ENCODE data around the gene PLEKHA7. TPM values are rescaled to one million over a fixed set of nuclear protein-coding genes. Genes with fewer than 3 reads are reported as not detected.

PLEKHA7 gene
- total RNA-seq, 6 donors from 2014 or later: 27.5 to 87.0 (median 48.6) TPM

DNA sequence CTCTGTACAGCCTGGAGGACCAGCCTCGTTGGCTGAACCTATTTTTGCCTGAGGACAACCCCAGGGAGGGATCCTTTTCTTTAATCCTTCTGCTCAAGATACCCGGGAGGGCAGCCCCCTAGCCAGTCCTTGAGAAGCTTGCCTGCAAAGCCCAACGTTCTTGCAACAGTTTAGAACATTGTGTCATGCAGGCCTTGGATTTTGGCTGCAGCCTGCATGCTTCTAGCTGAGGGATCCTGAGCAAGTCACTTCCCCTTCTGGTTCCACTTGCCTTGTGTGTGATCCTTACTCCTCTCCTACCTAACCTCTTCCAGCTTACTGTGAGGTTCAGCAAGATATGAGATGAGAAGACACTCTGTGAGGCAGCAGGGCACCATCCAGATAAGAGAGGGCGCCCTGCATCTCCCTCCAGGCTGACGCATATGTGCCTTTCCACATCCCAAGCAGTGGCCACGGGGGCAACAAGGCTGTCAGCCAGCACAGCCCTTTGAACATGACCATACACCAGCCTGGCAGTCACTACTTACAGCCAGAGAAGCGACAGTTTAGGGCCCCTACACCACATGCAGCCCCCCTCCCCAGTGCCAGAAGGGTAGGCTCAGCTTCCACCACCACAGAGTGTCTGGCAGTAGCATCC lies 199.7 kb downstream of the PLEKHA7 start:
- peaks cover 0 to 17% (median 2%) of the 10 kb centered on the region in 4 donors for H3K36me3 ChIP-seq
- H3K4me1 ChIP-seq: peaks cover 0 to 25% (median 14%) of the 10 kb centered on the region in 4 donors
- DNase-seq: peak in 1 of 2 donors; percentile 41
- TF ChIP-seq POLR2AphosphoS5 (IDR thresholded peaks at IDR 0.05) (peak in 1 of 2 donors; percentile 35), POLR2A (IDR thresholded peaks at IDR 0.05) (no peak)
- no peaks in the 10 kb centered on the region for H3K27me3 ChIP-seq
- no peak overlapping the region for H3K4me3 ChIP-seq
- no peaks in the 10 kb centered on the region for H3K9me3 ChIP-seq
- 67 to 75% methylated on average over 7 of the region's 7 CpGs for WGBS, 2 donors
- peak; percentile 3 to 43 for ATAC-seq (ENCODE audit: low FRiP score in 2 of 2)
- peak overlapping the region; percentile 45 to 78 (median 68) for H3K27ac ChIP-seq

DNA sequence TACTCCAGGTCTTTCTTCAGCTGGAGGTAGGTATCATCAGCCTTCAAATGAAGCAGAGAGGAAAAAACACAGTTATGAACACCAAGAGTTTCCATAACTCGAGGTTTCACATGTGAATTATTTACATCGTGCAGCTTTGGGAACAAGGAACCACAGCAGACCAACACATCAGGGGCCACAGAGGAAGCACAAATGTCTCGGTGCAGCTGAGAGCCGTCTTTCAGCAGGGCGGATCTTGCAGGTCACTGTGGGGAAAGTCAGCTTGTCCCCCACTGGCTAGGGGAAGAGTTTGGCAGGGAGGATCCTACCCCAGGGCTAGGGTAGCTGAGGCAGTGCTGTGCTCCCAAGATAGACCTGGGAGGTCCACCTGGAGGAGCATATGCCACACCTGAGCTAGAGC lies 201.1 kb downstream of the PLEKHA7 start:
- H3K36me3 ChIP-seq: peaks cover 0 to 17% (median 2%) of the 10 kb centered on the region in 4 donors
- no peaks in the 10 kb centered on the region for H3K27me3 ChIP-seq
- no peak for ATAC-seq (ENCODE audit: low FRiP score in 2 of 2)
- no peak overlapping the region for H3K4me3 ChIP-seq
- peak in 1 of 4 donors; percentile 12 for TF ChIP-seq POLR2A (IDR thresholded peaks at IDR 0.05)
- no peak for TF ChIP-seq POLR2AphosphoS5 (IDR thresholded peaks at IDR 0.05)
- TF ChIP-seq EP300 (IDR thresholded peaks at IDR 0.05): no peak
- H3K27ac ChIP-seq: no peak overlapping the region
- WGBS, 2 donors: 54 to 80% methylated on average over 5 of the region's 5 CpGs
- no peaks in the 10 kb centered on the region for H3K9me3 ChIP-seq
- no peak for DNase-seq
- H3K4me1 ChIP-seq: peaks cover 0 to 25% (median 14%) of the 10 kb centered on the region in 4 donors

DNA sequence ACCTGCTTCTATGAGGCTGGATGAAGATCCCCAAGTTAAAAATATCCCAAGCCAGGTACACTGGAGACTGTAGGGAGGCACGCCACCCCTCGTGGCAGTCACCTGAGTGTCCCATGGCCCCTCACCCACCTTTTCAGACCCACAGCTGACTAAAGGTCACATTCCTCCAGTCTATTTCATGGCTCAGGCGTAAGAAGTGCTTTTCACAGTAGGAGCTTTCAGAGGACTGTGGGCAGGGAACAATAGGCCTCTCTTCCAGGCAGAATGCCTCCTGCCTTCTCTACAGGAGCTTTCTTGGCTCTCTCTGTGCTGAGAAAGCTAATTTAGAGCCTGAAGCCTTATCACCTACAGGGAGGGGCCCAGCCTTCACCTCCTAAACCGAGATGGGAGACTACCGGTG lies 201.9 kb downstream of the PLEKHA7 start:
- WGBS, 2 donors: 75 to 79% methylated on average over 5 of the region's 5 CpGs
- no peak overlapping the region for H3K27ac ChIP-seq
- H3K27me3 ChIP-seq: no peaks in the 10 kb centered on the region
- TF ChIP-seq POLR2A (IDR thresholded peaks at IDR 0.05): no peak
- no peak for TF ChIP-seq EP300 (IDR thresholded peaks at IDR 0.05)
- TF ChIP-seq, protein P1, sequence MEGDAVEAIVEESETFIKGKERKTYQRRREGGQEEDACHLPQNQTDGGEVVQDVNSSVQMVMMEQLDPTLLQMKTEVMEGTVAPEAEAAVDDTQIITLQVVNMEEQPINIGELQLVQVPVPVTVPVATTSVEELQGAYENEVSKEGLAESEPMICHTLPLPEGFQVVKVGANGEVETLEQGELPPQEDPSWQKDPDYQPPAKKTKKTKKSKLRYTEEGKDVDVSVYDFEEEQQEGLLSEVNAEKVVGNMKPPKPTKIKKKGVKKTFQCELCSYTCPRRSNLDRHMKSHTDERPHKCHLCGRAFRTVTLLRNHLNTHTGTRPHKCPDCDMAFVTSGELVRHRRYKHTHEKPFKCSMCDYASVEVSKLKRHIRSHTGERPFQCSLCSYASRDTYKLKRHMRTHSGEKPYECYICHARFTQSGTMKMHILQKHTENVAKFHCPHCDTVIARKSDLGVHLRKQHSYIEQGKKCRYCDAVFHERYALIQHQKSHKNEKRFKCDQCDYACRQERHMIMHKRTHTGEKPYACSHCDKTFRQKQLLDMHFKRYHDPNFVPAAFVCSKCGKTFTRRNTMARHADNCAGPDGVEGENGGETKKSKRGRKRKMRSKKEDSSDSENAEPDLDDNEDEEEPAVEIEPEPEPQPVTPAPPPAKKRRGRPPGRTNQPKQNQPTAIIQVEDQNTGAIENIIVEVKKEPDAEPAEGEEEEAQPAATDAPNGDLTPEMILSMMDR (IDR thresholded peaks at IDR 0.05): no peak
- no peak for TF ChIP-seq POLR2AphosphoS5 (IDR thresholded peaks at IDR 0.05)
- H3K9me3 ChIP-seq: no peaks in the 10 kb centered on the region
- no peak for ATAC-seq (ENCODE audit: low FRiP score in 2 of 2)
- H3K4me1 ChIP-seq: peaks cover 0 to 32% (median 14%) of the 10 kb centered on the region in 4 donors
- H3K4me3 ChIP-seq: no peak overlapping the region
- peaks cover 0 to 17% (median 2%) of the 10 kb centered on the region in 4 donors for H3K36me3 ChIP-seq
- no peak for DNase-seq

DNA sequence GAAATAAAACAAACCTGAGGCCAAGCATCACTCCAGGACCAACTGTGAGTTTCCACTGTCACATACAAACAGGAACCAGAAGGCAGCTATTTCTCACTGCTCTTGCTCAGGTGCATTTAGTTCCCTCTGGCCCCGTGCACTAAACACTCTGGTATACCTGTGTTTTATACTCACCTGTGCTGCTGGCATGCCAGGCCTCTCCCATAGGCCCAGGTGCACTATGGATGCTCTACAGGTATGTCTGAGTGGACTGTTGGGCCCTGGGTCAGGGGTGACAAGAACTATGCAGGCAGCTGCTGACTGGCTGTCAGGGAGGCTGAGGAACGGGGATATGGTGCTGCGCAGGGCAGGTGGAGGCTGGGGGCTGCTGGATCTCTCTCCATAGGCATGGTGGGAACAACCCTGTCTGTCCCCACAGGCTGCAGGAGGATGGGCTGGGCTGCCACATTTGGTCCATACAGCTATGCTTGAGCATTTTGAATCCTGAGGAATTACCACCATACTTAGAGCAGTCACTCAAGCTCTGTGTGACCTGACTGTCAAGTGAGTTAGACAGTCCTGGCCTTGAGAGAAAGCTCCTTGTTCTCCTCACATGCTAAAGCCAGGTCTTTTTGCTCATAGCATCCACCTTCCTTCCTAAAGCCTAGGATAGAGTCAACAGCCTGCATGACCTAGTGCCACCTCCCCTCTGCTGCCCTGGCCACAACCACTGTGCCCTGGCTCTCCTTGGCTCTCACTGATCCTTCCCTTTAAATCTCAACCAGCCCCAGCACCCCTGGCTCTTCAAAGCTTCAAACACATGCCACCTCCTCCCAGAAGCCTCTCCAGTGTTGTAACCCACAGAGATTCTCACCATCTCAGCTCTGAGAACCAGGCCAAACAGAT lies 202.8 kb downstream of the PLEKHA7 start:
- WGBS, 2 donors: 86 to 96% methylated on average over 3 of the region's 3 CpGs
- Histone ChIP-seq H3K9me3 (no peaks in the 10 kb centered on the region), H3K4me1 (peaks cover 7 to 40% (median 13%) of the 10 kb centered on the region in 4 donors), H3K36me3 (peaks cover 0 to 11% (median 2%) of the 10 kb centered on the region in 4 donors), H3K27ac (no peak overlapping the region), H3K27me3 (no peaks in the 10 kb centered on the region), H3K4me3 (no peak overlapping the region)
- TF ChIP-seq POLR2A (IDR thresholded peaks at IDR 0.05) (no peak), POLR2AphosphoS5 (IDR thresholded peaks at IDR 0.05) (no peak), EP300 (IDR thresholded peaks at IDR 0.05) (no peak)
- TF ChIP-seq, protein P1 (IDR thresholded peaks at IDR 0.05): no peak
- ATAC-seq (ENCODE audit: low FRiP score in 2 of 2): no peak
- peak in 1 of 2 donors; percentile 8 for DNase-seq

DNA sequence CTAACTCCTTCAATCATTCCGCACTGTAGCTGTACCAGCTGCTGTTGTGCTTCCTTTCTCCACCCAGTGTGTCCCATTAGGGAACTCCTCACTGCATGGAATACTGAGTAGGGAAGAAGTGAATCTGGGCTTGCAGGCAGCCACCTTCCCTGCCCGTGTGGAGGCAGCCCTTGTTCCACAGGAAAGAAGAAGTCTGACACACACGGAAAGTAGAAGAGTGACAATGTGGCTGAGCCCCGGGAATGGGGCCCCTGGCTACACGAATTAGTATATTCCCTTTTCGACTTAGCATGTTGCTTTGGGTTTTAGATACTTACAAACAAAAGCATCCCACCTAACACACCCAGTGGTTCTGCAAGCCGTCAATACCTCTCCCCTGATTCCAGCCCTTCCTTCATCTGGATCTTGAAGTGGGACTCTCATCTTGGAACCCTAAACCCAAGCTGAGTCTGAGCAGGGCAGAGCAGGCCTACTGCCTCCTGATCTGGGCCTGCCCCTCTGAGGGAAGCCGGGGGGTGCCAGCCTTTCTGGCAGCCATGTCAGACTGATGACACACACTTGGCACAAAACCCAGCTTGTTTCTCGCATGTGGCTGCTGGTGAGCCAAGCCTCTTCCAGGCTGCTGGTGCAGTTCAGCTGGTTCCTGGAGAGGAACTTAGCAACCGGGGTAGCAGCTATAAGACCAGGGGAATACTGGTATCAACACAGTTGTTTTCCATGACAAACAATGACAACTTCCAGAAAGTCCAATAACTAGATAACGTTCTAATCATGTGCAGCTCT lies 204.1 kb downstream of the PLEKHA7 start:
- peaks cover 9 to 34% (median 12%) of the 10 kb centered on the region in 4 donors for H3K4me1 ChIP-seq

More for the DNA sequence above, 204.1 kb downstream of the PLEKHA7 start:
- TF ChIP-seq, protein P1 (IDR thresholded peaks at IDR 0.05): no peak
- TF ChIP-seq POLR2AphosphoS5 (IDR thresholded peaks at IDR 0.05): peak in 1 of 2 donors; percentile 27
- ATAC-seq (ENCODE audit: low FRiP score in 2 of 2) (peak in 1 of 2 donors; percentile 38), DNase-seq (peak in 1 of 2 donors; percentile 40)
- peaks cover 0 to 4% (median 2%) of the 10 kb centered on the region in 4 donors for H3K36me3 ChIP-seq
- no peak overlapping the region for H3K4me3 ChIP-seq
- 57 to 67% methylated on average over 11 of the region's 11 CpGs for WGBS, 2 donors
- H3K9me3 ChIP-seq: no peaks in the 10 kb centered on the region
- peak overlapping the region in 2 of 4 donors; percentile 10 to 45 for H3K27ac ChIP-seq
- H3K27me3 ChIP-seq: no peaks in the 10 kb centered on the region

Measured in upper lobe of left lung (tissue), 6 donors.